ACC112 (cell line): Measurements from ENCODE around the gene ZNF628.

Experiments used
- H2AFZ ChIP-seq: fragments of 200-600 bp; sonication (generic); one replicate; pipeline ENCODE4 v1.6.0; 2017; ENCODE audit warnings: antibody characterized with exemption, low read length; ENCODE audit not compliant: unreplicated experiment
- H3K27ac ChIP-seq: fragments of 200-600 bp; sonication (generic); 2 replicates; pipeline ENCODE4 v1.5.1; 2014; ENCODE audit warnings: low read depth, mild to moderate bottlenecking, antibody characterized with exemption, low read length, moderate library complexity
- H3K27me3 ChIP-seq: fragments of 200-600 bp; sonication (generic); 2 replicates; pipeline ENCODE4 v1.6.1; 2014; ENCODE audit warnings: mild to moderate bottlenecking, antibody characterized with exemption, low read length, moderate library complexity, mixed read lengths; ENCODE audit not compliant: insufficient read depth
- H3K36me3 ChIP-seq: fragments of 200-600 bp; sonication (generic); 2 replicates; pipeline ENCODE4 v1.6.1; 2016; ENCODE audit warnings: mild to moderate bottlenecking, antibody characterized with exemption, low read length, moderate library complexity, mixed read lengths; ENCODE audit not compliant: insufficient read depth
- H3K4me1 ChIP-seq: fragments of 200-600 bp; sonication (generic); one replicate; pipeline ENCODE4 v1.6.1; 2016; ENCODE audit warnings: low read length, mixed read lengths; ENCODE audit not compliant: insufficient read depth, unreplicated experiment, control insufficient read depth
- H3K4me3 ChIP-seq: fragments of 200-600 bp; sonication (generic); 2 replicates; pipeline ENCODE4 v1.5.1; 2014; ENCODE audit warnings: mild to moderate bottlenecking, low read depth, low read length
- H3K79me2 ChIP-seq: fragments of 200-600 bp; sonication (generic); one replicate; pipeline ENCODE4 v1.6.0; 2016; ENCODE audit warnings: low read length; ENCODE audit not compliant: control insufficient read depth, unreplicated experiment, insufficient read depth

ZNF628 gene

GRCh38 chr19:55503502-55504251, 27.3 kb downstream of the ZNF628 start:
- H3K27me3 ChIP-seq = no peaks in the 10 kb centered on the region
- H3K4me3 ChIP-seq = peak overlapping the region; percentile 77
- no peaks in the 10 kb centered on the region for H3K4me1 ChIP-seq
- no peak overlapping the region for H3K27ac ChIP-seq
- H3K79me2 ChIP-seq = peaks cover 2% of the 10 kb centered on the region
- no peaks in the 10 kb centered on the region for H3K36me3 ChIP-seq
- H2AFZ ChIP-seq = no peak overlapping the region

DNA sequence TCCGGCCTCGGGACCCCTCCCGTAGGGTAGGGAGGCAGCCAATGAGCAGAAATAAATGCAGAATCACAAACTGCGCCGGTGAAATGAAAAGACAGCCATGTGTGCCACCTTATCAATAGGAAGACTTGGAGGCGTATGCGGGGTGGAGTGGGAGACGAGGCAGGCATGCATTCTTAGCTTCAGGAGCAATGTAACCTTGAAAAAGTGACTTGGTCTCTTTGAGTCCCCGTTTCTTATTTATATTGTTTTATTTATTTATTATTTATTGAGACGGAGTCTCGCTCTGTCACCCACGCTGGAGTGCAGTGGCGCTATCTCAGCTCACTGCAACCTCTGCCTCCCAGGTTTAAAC, 27.8 kb downstream of the ZNF628 start:
- Histone ChIP-seq H2AFZ (no peak overlapping the region), H3K4me1 (no peaks in the 10 kb centered on the region), H3K79me2 (peaks cover 2% of the 10 kb centered on the region)

GRCh38 chr19:55504981-55505380, 28.6 kb downstream of the ZNF628 start:
- Histone ChIP-seq H3K27me3 (no peaks in the 10 kb centered on the region), H3K4me1 (no peaks in the 10 kb centered on the region), H3K27ac (no peak overlapping the region), H3K36me3 (no peaks in the 10 kb centered on the region), H3K79me2 (peaks cover 2% of the 10 kb centered on the region), H3K4me3 (no peak overlapping the region), H2AFZ (no peak overlapping the region)

More for the DNA sequence above, 27.8 kb downstream of the ZNF628 start:
- H3K36me3 ChIP-seq = no peaks in the 10 kb centered on the region
- peak overlapping the region; percentile 77 for H3K4me3 ChIP-seq
- H3K27me3 ChIP-seq = no peaks in the 10 kb centered on the region
- H3K27ac ChIP-seq = no peak overlapping the region

DNA sequence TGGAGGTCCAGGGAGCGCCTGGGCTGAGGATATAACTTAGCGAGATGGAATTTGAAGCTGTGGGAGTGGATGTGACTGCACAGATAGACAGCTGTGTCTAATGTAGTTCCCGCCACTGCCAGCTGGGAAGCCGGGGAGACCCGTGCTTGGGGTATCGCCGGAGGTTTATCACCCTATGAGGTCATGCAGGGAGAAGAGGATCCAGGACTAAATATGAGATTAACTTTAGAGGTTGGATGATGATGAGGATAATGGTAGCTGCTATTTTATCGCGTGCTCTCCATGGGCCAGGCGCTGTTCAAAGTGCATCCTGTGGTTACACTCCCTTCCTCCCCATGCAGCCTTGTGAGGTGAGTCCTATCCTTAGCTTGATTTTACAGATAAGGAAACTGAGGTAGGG, 31.7 kb downstream of the ZNF628 start:
- Histone ChIP-seq H3K27me3 (no peaks in the 10 kb centered on the region), H3K4me1 (no peaks in the 10 kb centered on the region), H3K4me3 (no peak overlapping the region), H3K27ac (no peak overlapping the region), H3K79me2 (peaks cover under 1% of the 10 kb centered on the region), H2AFZ (no peak overlapping the region), H3K36me3 (no peaks in the 10 kb centered on the region)

GRCh38 chr19:55516878-55517620, 40.6 kb downstream of the ZNF628 start:
- no peak overlapping the region for H2AFZ ChIP-seq
- no peaks in the 10 kb centered on the region for H3K79me2 ChIP-seq
- H3K36me3 ChIP-seq = no peaks in the 10 kb centered on the region
- H3K4me1 ChIP-seq = peaks cover 3% of the 10 kb centered on the region
- no peaks in the 10 kb centered on the region for H3K27me3 ChIP-seq
- no peak overlapping the region for H3K4me3 ChIP-seq
- H3K27ac ChIP-seq = no peak overlapping the region

GRCh38 chr19:55519451-55520311, 43.3 kb downstream of the ZNF628 start:
- H2AFZ ChIP-seq = no peak overlapping the region
- no peaks in the 10 kb centered on the region for H3K79me2 ChIP-seq
- H3K27ac ChIP-seq = peak overlapping the region; percentile 36; the same call in 1 of the 2 replicates
- no peaks in the 10 kb centered on the region for H3K36me3 ChIP-seq
- no peak overlapping the region for H3K4me3 ChIP-seq
- peaks cover 3% of the 10 kb centered on the region for H3K4me1 ChIP-seq
- no peaks in the 10 kb centered on the region for H3K27me3 ChIP-seq

DNA sequence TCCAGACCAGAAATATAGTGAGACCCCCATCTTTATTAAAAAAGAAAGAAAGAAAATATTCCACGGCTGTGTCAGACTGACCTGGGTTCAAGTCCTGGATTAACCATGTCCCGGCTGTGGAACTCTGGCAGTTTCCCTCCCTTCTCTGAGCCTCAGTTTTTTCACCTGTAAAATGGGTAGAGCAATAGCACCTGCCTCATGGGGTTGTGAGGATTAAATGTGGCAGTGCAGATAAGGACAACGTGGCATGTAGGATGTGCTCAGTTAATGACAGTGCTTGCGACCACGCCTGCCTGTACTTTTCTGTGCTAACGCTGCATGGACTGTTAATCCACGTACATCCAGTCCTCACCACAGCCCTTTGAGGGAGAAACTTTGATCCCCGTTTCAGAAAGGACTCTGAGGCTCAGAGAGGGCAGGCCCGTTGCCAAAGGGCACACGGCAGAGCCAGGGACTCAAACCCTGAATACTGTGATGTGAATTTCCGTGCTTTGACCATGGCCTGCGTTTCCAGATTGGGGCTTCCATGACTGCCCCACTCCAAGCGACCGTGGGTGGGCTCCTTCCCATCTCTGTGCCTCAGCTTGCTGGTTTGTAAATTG, 44.4 kb downstream of the ZNF628 start:
- Histone ChIP-seq H3K4me3 (no peak overlapping the region), H3K36me3 (no peaks in the 10 kb centered on the region), H3K79me2 (no peaks in the 10 kb centered on the region), H2AFZ (no peak overlapping the region), H3K4me1 (peaks cover 3% of the 10 kb centered on the region), H3K27ac (no peak overlapping the region), H3K27me3 (no peaks in the 10 kb centered on the region)

DNA sequence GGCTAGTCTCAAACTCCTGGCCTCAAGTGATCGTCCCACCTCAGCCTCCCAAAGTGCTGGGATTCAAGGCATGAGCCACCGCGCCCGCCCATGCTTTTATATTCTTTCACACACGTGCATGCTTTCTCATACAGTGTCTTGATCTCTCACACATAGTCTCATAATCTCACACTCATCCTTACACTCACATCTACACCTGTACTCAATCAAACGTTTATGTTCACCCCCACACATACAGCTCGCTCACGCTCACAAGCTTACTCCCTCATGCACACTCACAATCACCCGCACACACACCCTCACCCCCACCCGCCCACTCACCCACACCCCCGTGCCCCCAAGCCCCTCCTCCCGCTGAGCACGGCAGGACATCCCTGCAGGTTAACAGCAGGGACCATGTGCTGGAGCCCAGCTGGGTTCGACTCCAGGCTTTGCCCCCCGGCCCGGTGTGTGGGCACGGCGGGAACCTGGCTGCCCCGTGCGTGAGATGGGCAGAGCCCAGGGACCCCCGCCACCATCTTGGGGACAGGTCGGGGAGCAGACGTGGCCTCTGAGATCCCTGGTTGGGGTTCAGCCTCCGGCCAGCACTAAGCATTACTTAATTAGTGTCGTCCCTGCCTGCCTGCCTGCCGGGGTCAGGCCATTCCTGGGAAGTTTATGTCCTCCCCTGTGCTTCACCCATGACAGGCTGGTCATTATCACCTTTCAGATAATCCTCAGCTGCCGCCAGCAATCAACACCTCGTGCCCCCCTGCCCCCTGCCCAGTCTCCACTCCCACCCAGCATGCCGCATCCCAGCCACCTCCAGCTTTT, 49.1 kb downstream of the ZNF628 start:
- H3K27me3 ChIP-seq = no peaks in the 10 kb centered on the region; the same call in 1 of the 2 replicates
- no peaks in the 10 kb centered on the region for H3K79me2 ChIP-seq
- H3K36me3 ChIP-seq = no peaks in the 10 kb centered on the region
- H2AFZ ChIP-seq = no peak overlapping the region
- no peak overlapping the region for H3K27ac ChIP-seq
- H3K4me1 ChIP-seq = no peaks in the 10 kb centered on the region
- H3K4me3 ChIP-seq = no peak overlapping the region

- no peaks in the 10 kb centered on the region for H3K79me2 ChIP-seq
- no peaks in the 10 kb centered on the region for H3K36me3 ChIP-seq
- H3K4me1 ChIP-seq = no peaks in the 10 kb centered on the region
- no peak overlapping the region for H3K4me3 ChIP-seq
- H2AFZ ChIP-seq = no peak overlapping the region
- H3K27me3 ChIP-seq = no peaks in the 10 kb centered on the region; the same call in 1 of the 2 replicates
- no peak overlapping the region for H3K27ac ChIP-seq
Measured at GRCh38 chr19:55526216-55527196, 50.1 kb downstream of the ZNF628 start.
